ENCODE data around the gene COL5A2.

The COL5A2 gene

GRCh38 chr2:189116087-189116486, 63.5 kb downstream of the COL5A2 start:
- DNase-seq, result no peak
- intact Hi-C loops (cut with DNase I), result no loop called here

DNA sequence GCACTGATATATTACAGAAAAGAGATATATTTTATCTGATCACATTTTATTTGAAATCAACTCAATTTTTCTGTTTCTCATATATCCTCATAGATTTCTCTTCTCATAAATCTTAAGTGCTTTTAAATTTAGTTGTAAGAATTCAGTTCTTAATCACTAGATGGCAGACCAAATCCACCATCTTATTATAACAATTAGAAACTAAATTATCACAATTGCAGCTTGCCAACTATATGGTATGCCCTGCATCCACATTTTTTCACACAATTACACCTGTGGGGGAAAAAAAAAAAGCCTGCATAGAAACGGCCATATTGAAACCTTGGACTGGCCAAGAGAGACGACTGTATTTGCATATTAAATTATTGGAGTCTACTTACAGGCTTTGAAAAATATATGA, 64.4 kb downstream of the COL5A2 start:
- intact Hi-C loops (cut with DNase I), result no loop called here
- no peak for DNase-seq

DNA sequence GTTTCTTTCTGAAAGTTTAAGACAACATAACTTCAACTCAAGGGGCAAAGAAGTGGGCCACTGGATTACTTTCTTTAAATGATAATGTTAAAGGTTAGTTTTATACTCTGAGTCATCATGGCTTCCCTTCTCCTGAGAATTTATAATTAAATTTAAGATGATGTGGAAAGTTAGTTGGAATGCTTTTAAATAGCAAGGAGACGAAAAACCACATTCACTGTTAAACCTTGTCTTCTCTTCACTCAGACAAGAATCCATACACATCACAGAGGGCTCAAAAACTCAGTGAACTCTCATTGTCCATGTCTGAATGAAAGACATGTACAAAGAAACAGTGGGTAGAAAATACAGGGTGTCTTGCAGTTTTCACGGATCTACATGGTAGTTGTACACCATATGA, 65.6 kb downstream of the COL5A2 start:
- no peak for DNase-seq
- intact Hi-C loops (cut with DNase I), result no loop called here

DNA sequence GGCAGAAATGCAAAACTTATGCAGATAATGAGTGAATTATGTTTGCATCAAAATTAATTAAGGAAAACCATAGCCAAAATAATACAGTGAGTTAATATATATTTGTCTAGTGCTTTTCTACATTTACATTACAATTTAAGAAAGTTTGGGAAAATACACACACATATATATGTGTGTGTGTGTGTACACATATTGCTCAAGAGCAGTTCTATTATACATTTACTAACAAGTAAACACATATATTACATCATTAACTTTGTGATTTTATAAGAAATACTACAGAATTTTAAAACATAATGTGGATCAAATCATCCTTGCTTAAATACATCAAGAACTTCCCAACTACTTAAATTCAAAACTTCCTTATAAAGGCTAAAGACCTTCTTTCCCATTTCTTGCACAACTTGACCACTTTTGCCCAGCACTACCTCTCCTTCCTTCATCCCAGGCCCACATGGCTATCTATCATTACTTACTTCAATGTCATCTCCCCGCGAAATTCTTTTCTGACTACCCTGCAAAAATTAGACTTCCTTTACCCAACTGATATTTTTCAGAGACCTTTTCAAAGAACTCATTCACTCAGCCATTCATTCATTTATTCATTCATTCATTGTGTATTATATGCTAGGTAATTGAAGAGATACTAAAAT, 68.4 kb downstream of the COL5A2 start:
- intact Hi-C loops (cut with DNase I), result no loop called here
- no peak for DNase-seq

DNA sequence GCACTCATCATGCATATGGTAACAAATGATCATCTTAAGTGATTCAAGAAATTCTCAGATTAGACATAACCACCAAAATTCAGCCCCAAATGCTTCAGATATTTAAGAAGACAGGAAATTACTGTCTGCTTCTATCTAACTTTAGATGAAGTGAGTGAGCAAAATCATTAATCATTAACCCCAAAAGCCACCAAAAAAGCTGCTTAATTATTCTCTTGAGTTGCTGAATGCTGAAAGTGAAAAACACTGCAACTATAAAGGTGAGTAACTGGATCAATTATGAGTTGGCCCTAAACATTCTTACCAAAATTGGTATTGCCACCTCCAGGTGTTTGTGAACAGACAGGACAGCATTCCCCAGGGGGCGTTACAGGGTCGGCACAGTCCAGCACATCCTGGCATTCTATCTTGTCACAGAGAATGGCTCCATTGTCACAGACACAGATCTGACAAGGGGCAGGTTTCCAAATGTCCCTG, 69.6 kb downstream of the COL5A2 start:
- intact Hi-C loops (cut with DNase I), result no loop called here
- DNase-seq, result peak in 1 of 42 donors; percentile 16

- DNase-seq, result no peak
- intact Hi-C loops (cut with DNase I), result no loop called here
Measured at GRCh38 chr2:189104934-189105333, 74.6 kb downstream of the COL5A2 start.

GRCh38 chr2:189102735-189103134, 76.8 kb downstream of the COL5A2 start:
- DNase-seq, result no peak
- intact Hi-C loops (cut with DNase I), result no loop called here

DNA sequence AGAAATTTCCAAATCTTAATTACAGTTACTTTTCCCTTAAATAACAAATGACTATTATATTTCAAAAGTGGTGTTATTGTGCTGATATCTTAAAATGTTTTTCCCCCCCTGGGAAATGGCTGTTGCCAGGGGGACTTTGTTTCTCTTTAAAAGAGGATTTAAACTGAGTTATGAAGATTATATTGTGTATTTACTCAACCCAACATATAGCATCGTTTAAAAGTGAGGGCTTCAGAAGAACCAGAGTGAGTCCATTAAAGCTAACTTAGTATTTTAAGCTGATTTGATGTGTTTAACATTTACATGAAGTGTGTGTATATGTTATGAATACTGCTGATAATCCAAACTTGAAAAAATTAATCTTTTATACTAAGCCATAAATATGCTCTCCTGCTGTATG, 81.6 kb downstream of the COL5A2 start:
- DNase-seq, result no peak
- intact Hi-C loops (cut with DNase I), result loop anchor here (10.0 kb wide), 1 partner anchor 317 kb away; no protein-coding TSS in a partner anchor

- DNase-seq, result no peak
- intact Hi-C loops (cut with DNase I), result loop anchor here (10.0 kb wide), 1 partner anchor 318 kb away; no protein-coding TSS in a partner anchor
Measured at GRCh38 chr2:189096769-189097447, 82.7 kb downstream of the COL5A2 start.

- no peak for DNase-seq
- intact Hi-C loops (cut with DNase I), result loop anchor here (10.0 kb wide), 1 partner anchor 320 kb away; no protein-coding TSS in a partner anchor
Measured at GRCh38 chr2:189095101-189095500, 84.5 kb downstream of the COL5A2 start.

GRCh38 chr2:189092936-189093335, 86.6 kb downstream of the COL5A2 start:
- intact Hi-C loops (cut with DNase I), result loop anchor here (10.0 kb wide), 1 partner anchor 322 kb away; no protein-coding TSS in a partner anchor
- DNase-seq, result peak in 1 of 42 donors; percentile 38

DNA sequence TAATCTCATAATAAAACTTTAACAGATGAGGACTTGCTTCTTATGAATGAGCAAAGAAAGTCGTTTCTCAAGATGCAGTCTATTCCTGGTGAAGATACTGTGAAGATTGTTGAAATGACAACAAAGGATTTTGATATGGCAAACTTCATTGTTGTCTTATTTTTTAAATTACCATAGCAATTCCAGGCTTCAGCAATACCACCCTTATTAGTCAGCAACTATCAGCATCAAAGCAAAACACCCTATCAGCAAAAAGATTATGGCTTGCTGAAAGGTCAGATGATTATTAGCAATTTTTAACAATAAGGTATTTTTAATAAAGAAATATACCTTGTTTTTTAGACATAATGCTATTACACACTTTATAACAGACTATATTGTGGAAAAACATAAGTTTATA, 88.3 kb downstream of the COL5A2 start:
- no peak for DNase-seq
- intact Hi-C loops (cut with DNase I), result loop anchor here (10.0 kb wide), 1 partner anchor 324 kb away; no protein-coding TSS in a partner anchor

GRCh38 chr2:189088591-189089205, 90.9 kb downstream of the COL5A2 start:
- intact Hi-C loops (cut with DNase I), result no loop called here
- no peak for DNase-seq

DNA sequence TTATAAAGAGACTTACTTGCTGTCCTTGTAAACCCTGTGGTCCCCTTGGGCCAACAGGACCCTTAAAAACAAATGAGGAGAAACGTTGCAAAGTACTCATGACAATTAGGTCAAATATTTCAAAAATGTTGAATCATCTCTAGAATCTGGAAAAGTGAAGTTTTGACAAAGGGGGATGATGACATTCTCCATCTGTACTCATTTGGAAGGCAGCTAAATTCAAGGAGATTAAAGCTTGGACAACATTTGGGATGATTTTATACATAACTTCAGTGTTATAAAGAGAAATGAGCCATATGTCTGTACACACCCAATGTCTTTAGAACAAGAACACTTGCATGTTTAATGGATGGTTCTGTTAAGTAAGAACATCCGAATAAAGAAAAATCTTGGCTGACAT, 92.9 kb downstream of the COL5A2 start:
- intact Hi-C loops (cut with DNase I), result no loop called here
- DNase-seq, result no peak

DNA sequence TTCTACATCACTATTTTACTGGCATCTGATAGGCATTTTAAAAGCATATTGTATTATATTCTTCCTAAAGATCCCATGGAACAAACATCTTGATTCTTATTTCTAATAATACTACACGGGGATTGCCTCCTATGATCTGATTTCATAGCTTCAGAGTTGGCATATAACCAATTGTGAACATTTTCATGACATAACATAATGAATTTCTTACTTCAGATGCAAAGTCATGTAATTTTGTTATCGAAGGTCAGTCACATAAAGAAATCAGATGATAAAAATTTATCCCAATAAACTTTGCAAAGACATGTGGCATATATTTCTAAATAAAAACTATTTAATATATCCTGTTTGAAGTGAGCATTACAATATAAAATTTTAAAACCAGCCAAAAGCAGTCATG, 93.3 kb downstream of the COL5A2 start:
- DNase-seq, result no peak
- intact Hi-C loops (cut with DNase I), result no loop called here

- intact Hi-C loops (cut with DNase I), result no loop called here
- DNase-seq, result no peak
Measured at GRCh38 chr2:189083606-189084005, 96.0 kb downstream of the COL5A2 start.

DNA sequence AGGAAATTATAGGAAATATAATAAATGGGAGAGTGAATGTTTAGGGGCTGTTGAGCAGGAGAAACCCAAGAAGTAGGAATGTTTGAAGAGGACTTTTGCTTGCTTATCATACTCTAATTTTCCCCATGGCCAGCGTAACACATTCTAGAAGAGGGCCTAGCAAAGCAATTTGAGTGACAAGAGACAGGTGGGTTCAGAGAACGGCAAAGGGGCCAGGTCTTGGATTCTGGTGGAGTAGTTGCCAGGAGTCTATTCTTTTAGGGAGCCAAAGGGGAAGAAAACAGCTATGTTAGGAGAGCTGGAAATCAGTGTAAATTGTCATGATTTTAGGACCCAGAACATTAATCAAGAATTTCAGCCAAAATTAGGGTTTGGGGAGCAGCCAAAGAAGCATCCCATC, 96.5 kb downstream of the COL5A2 start:
- intact Hi-C loops (cut with DNase I), result no loop called here
- DNase-seq, result no peak

DNA sequence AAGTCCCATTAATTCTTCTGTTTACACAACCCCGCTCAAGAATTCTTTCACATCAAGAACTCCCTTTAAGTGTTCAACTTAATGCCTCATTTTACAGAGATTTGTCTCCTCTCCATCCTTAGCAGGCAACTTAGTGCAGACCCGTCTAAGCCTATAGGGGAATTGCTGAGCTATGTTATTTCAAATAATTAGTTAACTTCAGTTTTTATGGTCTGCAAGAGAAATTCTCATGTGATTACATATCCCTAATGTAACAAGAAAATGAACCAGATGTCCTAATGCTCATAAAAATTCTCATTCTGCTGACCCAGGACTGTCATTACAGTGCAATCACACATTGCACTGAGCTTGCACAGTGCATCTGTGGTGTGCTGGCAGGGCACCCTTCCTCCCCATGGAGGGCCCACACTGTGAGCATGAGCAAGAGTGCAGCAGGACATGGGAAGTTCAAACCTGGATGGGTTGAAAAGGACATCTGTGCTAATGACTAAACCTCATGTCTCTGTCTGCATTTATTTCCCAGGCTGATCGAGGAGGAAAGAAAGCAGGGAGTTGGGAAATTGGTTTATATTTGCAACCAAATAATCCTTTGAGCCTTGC, 97.1 kb downstream of the COL5A2 start:
- intact Hi-C loops (cut with DNase I), result no loop called here
- DNase-seq, result no peak

DNA sequence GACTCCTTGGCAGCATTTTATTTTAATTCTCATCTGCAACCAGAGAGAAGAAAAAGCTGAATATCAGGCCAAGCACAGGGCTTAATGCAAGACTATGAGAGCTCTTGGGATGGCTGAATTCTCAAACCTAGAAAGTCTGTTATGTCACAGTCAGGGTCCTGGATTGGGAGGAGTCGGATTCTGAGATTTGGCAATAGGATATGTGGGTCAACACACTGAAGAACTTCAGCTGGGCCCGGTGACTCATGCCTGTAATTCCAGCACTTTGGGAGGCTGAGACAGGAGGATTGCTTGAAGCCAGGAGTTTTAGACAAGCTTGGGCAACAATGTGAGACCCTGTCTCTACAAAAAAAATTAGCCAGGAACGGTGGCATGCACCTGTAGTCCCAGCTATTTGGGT, 103.0 kb downstream of the COL5A2 start:
- intact Hi-C loops (cut with DNase I), result no loop called here
- no peak for DNase-seq

- intact Hi-C loops (cut with DNase I), result no loop called here
- no peak for DNase-seq
Measured at GRCh38 chr2:189076120-189076519, 103.4 kb downstream of the COL5A2 start.
